Body of pancreas (tissue), 4 donors: ENCODE data around the gene UQCRHL. TPM values are rescaled to one million over a fixed set of nuclear protein-coding genes. Genes with fewer than 3 reads are reported as not detected.

Experiments
- ATAC-seq: fragments of 150-250 bp; one replicate; pipeline ENCODE4 v1.9.1; 2016
- DNase-seq, 4 donors: peaks; one replicate each; pipeline ENCODE4 v3.0.0-alpha.2; 2019
- H3K27ac ChIP-seq, 4 donors: fragments of 200-600 bp; sonication (generic); 1 replicate in 3 of 4; 2 replicates in 1 of 4; pipeline versions ENCODE4 v1.5.1 to v1.6.1; 2016 to 2019; ENCODE audit warnings: mild to moderate bottlenecking in 1 of 4, mixed read lengths in 1 of 4, moderate library complexity in 1 of 4
- H3K27me3 ChIP-seq, 2 donors: fragments of 200-600 bp; sonication (generic); one replicate each; pipeline ENCODE4 v1.6.0; 2016; ENCODE audit warnings: mild to moderate bottlenecking in 1 of 2
- H3K36me3 ChIP-seq, 2 donors: fragments of 200-600 bp; sonication (generic); replicated peaks in 1 of 2; 2 replicates each; pipeline ENCODE4 v1.5.1; 2016; ENCODE audit warnings: low read depth in 2 of 2; ENCODE audit not compliant: insufficient read depth in 1 of 2
- H3K4me1 ChIP-seq: fragments of 200-600 bp; sonication (generic); one replicate; pipeline ENCODE4 v1.6.0; 2016
- H3K4me3 ChIP-seq, 2 donors: fragments of 200-600 bp; sonication (generic); 1 replicate in 1 of 2; 2 replicates in 1 of 2; pipeline ENCODE4 v1.5.1; 2016 to 2019
- H3K9me3 ChIP-seq, 3 donors: fragments of 200-600 bp; sonication (generic); 1 replicate in 2 of 3; 2 replicates in 1 of 3; pipeline ENCODE4 v1.5.1; 2016
- CTCF ChIP-seq, 7 experiments: fragments of 450-650 bp in 4 of 7; fragments of 200-600 bp in 3 of 7; sonication (generic) in 3 of 7; IDR thresholded peaks; one replicate each; pipeline ENCODE4 v1.5.1; 2016 to 2019; ENCODE audit warnings: antibody characterized with exemption in 7 of 7
- POLR2A ChIP-seq, 3 donors: fragments of 450-650 bp; IDR thresholded peaks; one replicate each; pipeline ENCODE4 v1.6.1; 2016; ENCODE audit warnings: antibody characterized with exemption in 3 of 3, mild to moderate bottlenecking in 2 of 3
- WGBS, 2 donors: methylation state at CpG; one replicate each; pipeline ENCODE4 v1.1.5; 2017; 5-methylcytosine and 5-hydroxymethylcytosine counted together
- intact Hi-C: fragments of 100-400 bp; cut with DNase I; formaldehyde crosslinking; loops from one replicate; pipeline ENCODE4 v1.15.1; 2023
- total RNA-seq, 2 donors: library from RNA; depleted of rRNA; stranded (reverse); fragments of >200 nt; gene quantifications; one replicate each; pipeline ENCODE4 v1.1.0, GENCODE V29; 2016

The UQCRHL gene
- total RNA-seq, 2 donors from 2014 or later = 0.66 to 1.0 TPM

DNA sequence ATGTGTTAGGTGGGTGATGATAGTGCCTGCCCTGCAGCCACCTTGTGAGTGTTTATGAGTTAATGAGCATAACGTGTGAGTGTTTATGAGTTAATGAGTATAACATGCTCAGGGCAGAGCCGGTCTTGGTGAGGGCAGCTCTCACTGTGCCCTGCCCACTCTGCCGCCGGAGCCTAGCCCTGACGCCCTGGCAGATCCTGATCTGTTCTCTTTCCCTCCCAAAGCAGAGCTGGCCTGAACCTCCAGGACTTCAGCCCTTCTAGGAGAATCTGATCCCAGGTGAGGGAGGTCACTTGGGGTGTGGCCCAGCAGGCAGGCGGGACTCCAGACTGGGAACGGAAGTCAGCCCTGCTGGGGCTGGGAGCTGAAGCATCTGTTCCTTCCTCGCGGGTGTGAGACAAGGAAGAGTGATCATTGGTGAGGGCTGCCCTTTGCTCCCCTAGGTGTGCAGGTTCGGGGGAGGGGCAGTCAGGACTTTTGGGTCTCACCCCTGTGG lies 43.1 kb downstream of the UQCRHL start:
- Histone ChIP-seq H3K4me1 (peaks cover 41% of the 10 kb centered on the region), H3K27ac (peak overlapping the region; percentile 77 to 90 (median 87)), H3K27me3 (no peaks in the 10 kb centered on the region), H3K36me3 (no peaks in the 10 kb centered on the region), H3K9me3 (no peaks in the 10 kb centered on the region), H3K4me3 (no peak overlapping the region)
- WGBS, 2 donors = 18 to 25% methylated on average over 6 to 10 of the region's 10 CpGs
- intact Hi-C loops = no loop called here
- ATAC-seq (peak; percentile 92), DNase-seq (peak; percentile 86 to 94 (median 93))
- peak; percentile 57 to 58 (median 58) for TF ChIP-seq POLR2A (IDR thresholded peaks at IDR 0.05)
- no peak for TF ChIP-seq CTCF (IDR thresholded peaks at IDR 0.05)

DNA sequence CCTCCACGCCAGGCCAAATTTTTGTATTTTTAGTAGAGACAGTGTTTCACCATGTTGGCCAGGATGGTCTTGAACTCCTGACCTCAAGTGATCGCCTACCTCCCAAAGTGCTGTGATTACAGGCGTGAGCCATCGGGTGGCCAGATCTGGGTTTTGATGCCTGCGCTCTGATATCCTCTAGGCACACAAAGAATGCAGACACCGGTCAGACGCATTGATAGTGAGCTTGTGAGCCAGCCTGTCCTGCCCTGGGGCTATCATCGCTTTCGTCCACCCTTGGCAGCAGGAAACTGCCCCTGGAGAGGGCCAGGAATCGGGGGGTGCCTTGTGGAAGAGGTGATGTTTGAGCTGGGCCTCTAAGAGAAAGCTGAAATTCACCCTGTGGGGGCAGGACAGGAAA lies 44.9 kb downstream of the UQCRHL start:
- Histone ChIP-seq H3K9me3 (no peaks in the 10 kb centered on the region), H3K36me3 (no peaks in the 10 kb centered on the region), H3K27me3 (no peaks in the 10 kb centered on the region), H3K27ac (no peak overlapping the region), H3K4me1 (peaks cover 55% of the 10 kb centered on the region), H3K4me3 (no peak overlapping the region)
- intact Hi-C loops = no loop called here
- DNase-seq (no peak), ATAC-seq (no peak)
- 77 to 90% methylated on average over 6 to 10 of the region's 10 CpGs for WGBS, 2 donors
- TF ChIP-seq CTCF (IDR thresholded peaks at IDR 0.05) = no peak
- TF ChIP-seq POLR2A (IDR thresholded peaks at IDR 0.05) = no peak

- Histone ChIP-seq H3K4me3 (no peak overlapping the region), H3K36me3 (no peaks in the 10 kb centered on the region), H3K27me3 (no peaks in the 10 kb centered on the region), H3K9me3 (no peaks in the 10 kb centered on the region), H3K4me1 (peaks cover 63% of the 10 kb centered on the region), H3K27ac (peak overlapping the region in 1 of 4 donors; percentile 37)
- WGBS, 2 donors = 49 to 53% methylated on average over 8 of the region's 8 CpGs
- ATAC-seq (no peak), DNase-seq (no peak)
- intact Hi-C loops = no loop called here
- TF ChIP-seq POLR2A (IDR thresholded peaks at IDR 0.05) (no peak), CTCF (IDR thresholded peaks at IDR 0.05) (no peak)
Observed at GRCh38 chr1:15761366-15762128, 45.9 kb downstream of the UQCRHL start.

DNA sequence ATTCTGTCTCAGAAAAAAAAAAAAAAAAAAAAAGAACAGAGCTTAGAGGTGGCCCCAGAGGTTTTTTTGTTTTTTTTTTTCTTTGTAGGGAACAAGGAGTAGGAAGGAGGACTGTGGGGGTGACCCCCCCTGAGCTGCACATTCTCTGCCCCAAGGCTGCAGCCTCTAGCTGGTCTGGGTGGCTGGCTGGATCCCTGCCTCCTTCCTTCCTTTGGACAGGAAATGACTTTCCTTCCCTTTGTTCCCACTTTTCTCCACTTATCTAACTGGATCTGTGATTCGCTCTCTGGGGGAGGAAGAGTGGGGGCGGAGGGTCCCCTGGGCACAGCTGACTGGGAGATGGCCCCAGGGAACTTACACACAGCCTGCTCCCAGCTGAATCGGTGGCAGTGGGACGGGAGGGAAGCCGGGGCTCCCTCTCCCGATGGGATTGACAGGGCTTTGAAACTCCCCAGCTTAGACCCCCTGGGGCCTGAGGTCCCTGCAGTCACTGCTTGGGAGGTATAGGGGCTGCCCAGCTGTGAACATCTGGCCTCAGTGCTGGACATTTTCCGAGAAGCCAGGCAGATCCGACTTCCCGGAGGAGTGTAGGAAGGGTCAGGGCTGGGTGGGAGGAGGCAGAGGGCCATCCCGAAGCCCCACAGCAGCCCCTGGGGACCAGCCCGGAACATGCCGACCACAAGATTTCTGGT lies 46.8 kb downstream of the UQCRHL start:
- H3K27me3 ChIP-seq = no peaks in the 10 kb centered on the region
- H3K27ac ChIP-seq = peak overlapping the region in 1 of 4 donors; percentile 37
- ATAC-seq = no peak
- H3K4me1 ChIP-seq = peaks cover 62% of the 10 kb centered on the region
- TF ChIP-seq CTCF (IDR thresholded peaks at IDR 0.05) (no peak), POLR2A (IDR thresholded peaks at IDR 0.05) (no peak)
- intact Hi-C loops = no loop called here
- H3K9me3 ChIP-seq = no peaks in the 10 kb centered on the region
- H3K4me3 ChIP-seq = no peak overlapping the region
- no peaks in the 10 kb centered on the region for H3K36me3 ChIP-seq
- DNase-seq = peak in 2 of 4 donors; percentile 31 to 41
- 72 to 73% methylated on average over 4 to 12 of the region's 12 CpGs for WGBS, 2 donors
